Thymus (tissue), 14 donors: ENCODE results near the gene RSRC1. TPM values are rescaled to one million over a fixed set of nuclear protein-coding genes. Genes with fewer than 3 reads are reported as not detected.
"Not testable (repeated sequence)": the region's sequence is repeated elsewhere in the genome, so short reads cannot be mapped to it uniquely, and the experiment has no call there.

Source experiments
- DNase-seq, 9 donors: peaks; one replicate each; pipeline ENCODE4 v3.0.0-alpha.2; 2013; ENCODE audit warnings: low spot score in 9 of 9, low read depth in 6 of 9, missing footprints in 1 of 9
- H3K27ac ChIP-seq, 2 donors: one replicate each; pipeline ENCODE4 v1.5.1; 2013; ENCODE audit warnings: control low read depth in 1 of 2, low read depth in 1 of 2, low read length in 1 of 2, mild to moderate bottlenecking in 1 of 2, moderate library complexity in 1 of 2
- H3K27me3 ChIP-seq, 2 donors: one replicate each; pipeline ENCODE4 v1.5.1; 2013; ENCODE audit warnings: low read length in 1 of 2; ENCODE audit not compliant: control insufficient read depth in 2 of 2, insufficient read depth in 1 of 2
- H3K36me3 ChIP-seq, 2 donors: one replicate each; pipeline ENCODE4 v1.5.1; 2013; ENCODE audit warnings: low read length in 1 of 2, mild to moderate bottlenecking in 1 of 2, moderate library complexity in 1 of 2; ENCODE audit not compliant: control insufficient read depth in 2 of 2, insufficient read depth in 2 of 2
- H3K4me1 ChIP-seq, 2 donors: one replicate each; pipeline ENCODE4 v1.5.1; 2013; ENCODE audit warnings: low read length in 2 of 2; ENCODE audit not compliant: control insufficient read depth in 2 of 2, insufficient read depth in 2 of 2
- H3K4me3 ChIP-seq, 2 donors: one replicate each; pipeline ENCODE4 v1.5.1; 2013; ENCODE audit warnings: low read length in 2 of 2, control low read depth in 1 of 2, mild to moderate bottlenecking in 1 of 2
- H3K9me3 ChIP-seq, 2 donors: one replicate each; pipeline ENCODE4 v1.5.1; 2013; ENCODE audit warnings: low read length in 1 of 2, mild to moderate bottlenecking in 1 of 2; ENCODE audit not compliant: control insufficient read depth in 2 of 2, insufficient read depth in 1 of 2
- WGBS: extraction: QIAGEN DNeasy Blood & Tissue Kit; methylation state at CpG from one replicate; pipeline ENCODE4 v1.1.7; 2013; 5-methylcytosine and 5-hydroxymethylcytosine counted together
- long read RNA-seq, 10 donors: transcript quantifications; one replicate each; lab custom pipeline, GENCODE V29; 2026
- polyA plus RNA-seq: library from polyadenylated mRNA; stranded (reverse); fragments of 200-250 nt; gene quantifications from one replicate; pipeline ENCODE4 v1.2.3, GENCODE V29; 2013
- total RNA-seq: library from RNA; stranded (reverse); fragments of 120-200 nt; gene quantifications from one replicate; pipeline ENCODE4 v1.2.4, GENCODE V29; 2013
- donor health status: healthy.

RSRC1 gene
- total RNA-seq (44.3 TPM), polyA plus RNA-seq (19.4 TPM)
- long read RNA-seq, donor 1, partial matches to known transcripts, result 0 of 1 reads
- long read RNA-seq, donor 1, other reads (novel, unspliced or antisense), result 0 of 1 reads
- long read RNA-seq, donor 2, partial matches to known transcripts, result 0 of 5 reads
- long read RNA-seq, donor 2, other reads (novel, unspliced or antisense), result 0 of 5 reads
- long read RNA-seq, donor 3, partial matches to known transcripts, result 0 of 4 reads
- long read RNA-seq, donor 3, other reads (novel, unspliced or antisense), result 0 of 4 reads
- long read RNA-seq, donor 4, partial matches to known transcripts, result 0 of 1 reads
- long read RNA-seq, donor 4, other reads (novel, unspliced or antisense), result 0 of 1 reads
- long read RNA-seq, donor 5, partial matches to known transcripts, result 6 of 10 reads
- long read RNA-seq, donor 5, other reads (novel, unspliced or antisense), result 0 of 10 reads
- long read RNA-seq, donor 6, partial matches to known transcripts, result 0 of 3 reads
- long read RNA-seq, donor 6, other reads (novel, unspliced or antisense), result 0 of 3 reads
- long read RNA-seq, donor 7, partial matches to known transcripts, result 0 of 7 reads
- long read RNA-seq, donor 7, other reads (novel, unspliced or antisense), result 0 of 7 reads
- long read RNA-seq, donor 8, partial matches to known transcripts, result 0 of 1 reads
- long read RNA-seq, donor 8, other reads (novel, unspliced or antisense), result 0 of 1 reads
- long read RNA-seq, donor 9, partial matches to known transcripts, result 0 of 2 reads
- long read RNA-seq, donor 9, other reads (novel, unspliced or antisense), result 0 of 2 reads
- long read RNA-seq, donor 10, partial matches to known transcripts, result 0 of 1 reads
- long read RNA-seq, donor 10, other reads (novel, unspliced or antisense), result 0 of 1 reads

- peak; percentile 72 to 93 (median 82) for DNase-seq
- peaks cover 0 to 13% of the 10 kb centered on the region in 2 donors for H3K9me3 ChIP-seq
- peak within 1 kb of the TSS; percentile 44 to 67 for H3K27ac ChIP-seq
- H3K4me3 ChIP-seq, result peak within 1 kb of the TSS; percentile 73 to 80
- H3K27me3 ChIP-seq, result peaks cover 25 to 48% of the 10 kb centered on the region in 2 donors
- H3K4me1 ChIP-seq, result peaks cover 7 to 31% of the 10 kb centered on the region in 2 donors
- under 1% methylated on average over 57 of the region's 57 CpGs for WGBS
- H3K36me3 ChIP-seq, result no peaks in the 10 kb centered on the region
Observed at GRCh38 chr3:158109804-158110657, at the start of gene RSRC1. TSS of gene RSRC1 (plus strand) at chr3:158110089. CDS start at chr3:158122105, 12,016 bp downstream.

- not testable (repeated sequence) for H3K27ac ChIP-seq, H3K36me3 ChIP-seq, DNase-seq, H3K27me3 ChIP-seq, H3K9me3 ChIP-seq, H3K4me1 ChIP-seq, H3K4me3 ChIP-seq
- 96% methylated on average over 2 of the region's 2 CpGs for WGBS
Observed at GRCh38 chr3:158065574-158065973, 44.3 kb upstream of the RSRC1 start.

- Histone ChIP-seq H3K4me3 (no peak overlapping the region), H3K9me3 (no peaks in the 10 kb centered on the region), H3K27me3 (peaks cover 0 to under 1% of the 10 kb centered on the region in 2 donors), H3K36me3 (no peaks in the 10 kb centered on the region), H3K27ac (no peak overlapping the region), H3K4me1 (no peaks in the 10 kb centered on the region)
- DNase-seq, result no peak
Observed at GRCh38 chr3:158072790-158073189, 37.1 kb upstream of the RSRC1 start.

- Histone ChIP-seq H3K9me3 (no peaks in the 10 kb centered on the region), H3K36me3 (no peaks in the 10 kb centered on the region), H3K27me3 (peaks cover 0 to 2% of the 10 kb centered on the region in 2 donors), H3K27ac (no peak overlapping the region), H3K4me3 (no peak overlapping the region), H3K4me1 (no peaks in the 10 kb centered on the region)
- WGBS, result 16% methylated on average over 1 of the region's 1 CpG
- no peak for DNase-seq
Observed at GRCh38 chr3:158074591-158074990, 35.3 kb upstream of the RSRC1 start.

- WGBS, result 97% methylated on average over 1 of the region's 1 CpG
- no peaks in the 10 kb centered on the region for H3K4me1 ChIP-seq
- no peak for DNase-seq
- no peak overlapping the region for H3K27ac ChIP-seq
- no peaks in the 10 kb centered on the region for H3K36me3 ChIP-seq
- H3K4me3 ChIP-seq, result no peak overlapping the region
- no peaks in the 10 kb centered on the region for H3K9me3 ChIP-seq
- peaks cover 0 to 2% of the 10 kb centered on the region in 2 donors for H3K27me3 ChIP-seq
Observed at GRCh38 chr3:158079599-158079998, 30.3 kb upstream of the RSRC1 start.

GRCh38 chr3:158084651-158085050 is 25.2 kb upstream of the RSRC1 start:
- DNase-seq, result no peak
- H3K9me3 ChIP-seq, result no peaks in the 10 kb centered on the region
- H3K27me3 ChIP-seq, result peaks cover 0 to 15% of the 10 kb centered on the region in 2 donors
- H3K27ac ChIP-seq, result no peak overlapping the region
- H3K4me3 ChIP-seq, result no peak overlapping the region
- no peaks in the 10 kb centered on the region for H3K36me3 ChIP-seq
- no peaks in the 10 kb centered on the region for H3K4me1 ChIP-seq

GRCh38 chr3:158085358-158085757 is 24.5 kb upstream of the RSRC1 start:
- Histone ChIP-seq H3K4me3 (no peak overlapping the region), H3K9me3 (no peaks in the 10 kb centered on the region), H3K27ac (no peak overlapping the region), H3K4me1 (no peaks in the 10 kb centered on the region), H3K36me3 (no peaks in the 10 kb centered on the region), H3K27me3 (peaks cover 0 to 21% of the 10 kb centered on the region in 2 donors)
- DNase-seq, result no peak

- no peaks in the 10 kb centered on the region for H3K4me1 ChIP-seq
- H3K27ac ChIP-seq, result no peak overlapping the region
- H3K36me3 ChIP-seq, result no peaks in the 10 kb centered on the region
- peaks cover 0 to 23% of the 10 kb centered on the region in 2 donors for H3K27me3 ChIP-seq
- WGBS, result 87% methylated on average over 1 of the region's 1 CpG
- no peak overlapping the region for H3K4me3 ChIP-seq
- DNase-seq, result no peak
- H3K9me3 ChIP-seq, result no peaks in the 10 kb centered on the region
Observed at GRCh38 chr3:158085931-158086330, 24.0 kb upstream of the RSRC1 start.
